IPS-15b (cell line): ENCODE measurements around the gene CA5B.
"Not testable (repeated sequence)": the region's sequence is repeated elsewhere in the genome, so short reads cannot be mapped to it uniquely, and the experiment has no call there.

Experiments used
- H3K27me3 ChIP-seq: one replicate; pipeline ENCODE4 v1.6.1; 2013; ENCODE audit warnings: low read length; ENCODE audit not compliant: control insufficient read depth, insufficient read depth
- H3K36me3 ChIP-seq: one replicate; pipeline ENCODE4 v1.6.1; 2013; ENCODE audit warnings: low read length; ENCODE audit not compliant: control insufficient read depth, insufficient read depth
- H3K4me1 ChIP-seq: one replicate; pipeline ENCODE4 v1.6.1; 2013; ENCODE audit warnings: mild to moderate bottlenecking, low read length; ENCODE audit not compliant: control insufficient read depth, insufficient read depth
- H3K4me3 ChIP-seq: one replicate; pipeline ENCODE4 v1.5.1; 2013; ENCODE audit warnings: low read depth, low read length
- H3K9ac ChIP-seq: one replicate; pipeline ENCODE4 v1.6.1; 2013; ENCODE audit warnings: low read depth, mild to moderate bottlenecking, low read length
- H3K9me3 ChIP-seq: one replicate; pipeline ENCODE4 v1.6.1; 2013; ENCODE audit warnings: mild to moderate bottlenecking, low read length; ENCODE audit not compliant: control insufficient read depth, insufficient read depth

CA5B gene

DNA sequence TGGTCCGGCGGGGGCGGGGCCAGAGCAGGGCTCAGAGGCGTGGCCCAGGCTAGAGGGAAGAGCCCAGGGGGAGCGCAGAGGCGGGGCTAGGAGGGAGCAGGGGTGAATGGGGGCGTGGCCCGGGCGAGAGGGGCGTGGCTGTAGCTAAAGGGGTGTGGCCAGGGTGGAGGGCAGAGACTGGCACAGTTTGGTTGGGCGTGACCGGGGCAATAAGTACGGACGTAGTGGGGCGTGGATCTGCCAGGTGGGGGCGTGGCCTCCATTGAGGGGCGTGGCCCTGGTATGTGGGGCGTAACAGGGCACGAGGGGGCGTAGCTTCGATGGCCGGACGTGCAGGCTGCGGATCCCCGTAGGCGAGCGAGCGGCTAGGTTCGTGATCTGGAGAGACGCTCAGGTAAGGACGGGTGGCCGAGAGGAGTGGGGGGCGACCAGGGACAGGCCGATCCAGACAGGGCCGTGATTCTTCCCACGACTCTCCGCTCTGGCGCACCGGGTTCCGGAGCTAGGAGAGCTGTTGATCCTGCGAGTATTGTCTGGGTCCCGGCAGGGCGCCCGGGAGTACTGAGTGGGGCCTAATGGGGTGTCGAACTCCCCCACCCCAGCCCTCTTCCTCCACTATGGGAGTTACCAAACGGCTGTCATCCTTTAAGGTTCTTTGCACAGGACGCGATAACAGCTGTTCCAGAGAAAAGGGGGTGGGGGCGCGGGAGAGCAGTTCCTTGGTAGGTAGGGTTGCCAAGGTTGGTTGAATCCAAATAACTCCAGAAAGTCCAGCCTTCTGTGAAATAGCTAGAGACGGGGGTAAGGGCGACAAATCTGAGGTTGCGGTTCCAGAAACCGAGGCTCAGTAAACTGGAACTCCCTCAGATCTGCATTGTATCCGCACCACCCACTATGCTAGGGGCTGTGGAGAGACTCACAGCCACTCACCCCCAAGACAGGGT, at the start of gene CA5B:
TSS of gene CA5B (plus strand) at position 312 of the 944 bp plus-strand sequence. CDS start 11,754 bp downstream, outside the sequence.
- peak within 1 kb of the TSS; percentile 87 for H3K4me3 ChIP-seq

DNA sequence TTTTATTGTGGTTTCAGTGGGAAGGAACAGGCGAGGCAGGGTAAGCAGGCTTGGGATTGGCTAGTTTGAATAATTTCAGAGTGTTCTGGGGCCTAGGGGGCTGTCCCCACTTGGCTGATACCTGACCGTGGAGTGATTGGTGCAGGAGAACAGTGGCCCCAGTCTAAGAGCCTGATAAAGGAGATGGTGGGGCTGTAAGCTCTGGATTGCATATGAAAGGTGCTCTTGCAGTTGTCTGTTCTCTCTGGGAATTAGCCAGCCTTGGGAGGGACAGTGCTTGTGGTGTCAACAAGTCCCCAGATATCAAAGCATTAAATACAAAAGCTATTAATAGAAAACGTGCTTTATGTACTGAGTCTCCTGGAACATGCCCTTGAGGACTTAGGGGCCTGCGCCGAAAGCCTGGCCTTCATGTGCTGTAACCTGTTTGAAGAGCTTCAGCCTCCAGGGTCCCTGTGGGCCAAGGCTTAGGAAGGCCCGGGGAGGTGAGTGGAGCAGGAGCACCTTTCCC, 43.1 kb upstream of the CA5B start:
- Histone ChIP-seq H3K4me3 (no peak overlapping the region), H3K27me3 (no peaks in the 10 kb centered on the region), H3K4me1 (no peaks in the 10 kb centered on the region), H3K9ac (no peak overlapping the region), H3K36me3 (no peaks in the 10 kb centered on the region), H3K9me3 (no peaks in the 10 kb centered on the region)

More for the DNA sequence above, at the start of gene CA5B:
- peak within 1 kb of the TSS; percentile 55 for H3K9ac ChIP-seq
- no peaks in the 10 kb centered on the region for H3K36me3 ChIP-seq
- H3K4me1 ChIP-seq = peaks cover 6% of the 10 kb centered on the region
- H3K27me3 ChIP-seq = peaks cover 17% of the 10 kb centered on the region
- H3K9me3 ChIP-seq = no peaks in the 10 kb centered on the region

DNA sequence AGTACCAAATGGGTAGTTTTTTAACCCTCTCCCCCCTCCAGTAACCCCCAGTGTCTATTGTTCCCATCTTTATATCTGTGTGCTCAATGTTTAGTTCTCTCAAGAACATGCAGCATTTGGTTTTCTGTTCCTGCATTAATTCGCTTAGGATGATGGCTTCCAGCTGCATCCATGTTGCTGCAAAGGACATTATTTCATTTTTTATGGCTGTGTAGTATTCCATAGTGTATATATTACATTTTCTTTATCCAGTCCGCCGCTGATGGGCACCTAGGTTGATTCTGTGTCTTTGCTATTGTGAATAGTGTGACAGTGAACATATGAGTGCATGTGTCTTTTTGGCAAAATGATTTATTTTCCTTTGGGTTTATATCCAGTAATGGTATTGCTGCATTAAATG, 41.6 kb upstream of the CA5B start:
- Histone ChIP-seq H3K4me3 (no peak overlapping the region), H3K4me1 (no peaks in the 10 kb centered on the region), H3K9me3 (no peaks in the 10 kb centered on the region), H3K27me3 (no peaks in the 10 kb centered on the region), H3K9ac (no peak overlapping the region), H3K36me3 (peaks cover 2% of the 10 kb centered on the region)

- Histone ChIP-seq H3K27me3 (no peaks in the 10 kb centered on the region), H3K4me1 (no peaks in the 10 kb centered on the region), H3K4me3 (no peak overlapping the region), H3K9ac (no peak overlapping the region), H3K36me3 (peaks cover 5% of the 10 kb centered on the region), H3K9me3 (no peaks in the 10 kb centered on the region)
These were observed 35.3 kb upstream of the CA5B start for GRCh38 chrX:15702488-15703371.

- H3K36me3 ChIP-seq, H3K27me3 ChIP-seq, H3K4me1 ChIP-seq, H3K9me3 ChIP-seq, H3K4me3 ChIP-seq, H3K9ac ChIP-seq: not testable (repeated sequence)
These were observed 34.3 kb upstream of the CA5B start for GRCh38 chrX:15703809-15704208.

DNA sequence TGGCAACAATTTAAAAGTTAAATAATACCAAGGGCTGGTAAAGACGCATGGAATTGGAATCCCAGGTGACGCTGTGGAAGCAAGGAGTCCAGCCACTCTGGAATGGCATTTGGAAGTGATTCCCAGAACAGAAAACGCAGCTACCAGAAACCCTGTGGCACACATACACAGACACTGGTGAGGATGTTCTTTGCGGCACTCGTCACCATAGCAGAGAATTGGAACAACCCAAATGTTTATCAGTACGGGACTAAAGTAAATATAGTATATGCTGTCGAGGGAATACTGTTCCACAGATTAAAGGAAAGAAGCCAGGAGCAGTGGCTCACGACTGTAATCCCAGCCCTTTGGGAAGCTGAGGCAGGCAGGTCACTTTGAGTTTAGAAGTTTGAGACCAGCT, 33.8 kb upstream of the CA5B start:
- not testable (repeated sequence) for H3K9me3 ChIP-seq, H3K36me3 ChIP-seq, H3K4me3 ChIP-seq, H3K9ac ChIP-seq, H3K4me1 ChIP-seq, H3K27me3 ChIP-seq

DNA sequence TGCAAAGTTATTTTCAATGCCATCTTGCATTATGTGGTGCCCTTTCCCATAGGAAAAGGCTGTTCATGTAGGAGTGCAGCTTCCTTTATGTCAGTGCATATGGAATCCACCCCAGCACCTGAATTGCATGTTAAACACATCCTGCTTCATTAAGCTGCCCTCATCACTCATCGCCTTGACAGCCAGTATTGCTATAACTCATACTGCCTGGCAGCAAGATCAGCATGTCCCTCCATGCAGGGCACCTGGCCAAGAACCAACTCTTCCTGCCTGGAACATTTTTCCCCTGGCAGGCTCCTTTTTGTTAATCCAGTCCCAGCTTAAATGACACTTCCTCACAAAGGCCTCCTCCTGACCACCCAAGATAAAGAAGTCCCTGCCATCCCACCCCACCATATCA, 23.5 kb upstream of the CA5B start:
- H3K27me3 ChIP-seq = no peaks in the 10 kb centered on the region
- no peaks in the 10 kb centered on the region for H3K36me3 ChIP-seq
- H3K9me3 ChIP-seq = no peaks in the 10 kb centered on the region
- H3K9ac ChIP-seq = no peak overlapping the region
- H3K4me3 ChIP-seq = no peak overlapping the region
- H3K4me1 ChIP-seq = peaks cover 9% of the 10 kb centered on the region

DNA sequence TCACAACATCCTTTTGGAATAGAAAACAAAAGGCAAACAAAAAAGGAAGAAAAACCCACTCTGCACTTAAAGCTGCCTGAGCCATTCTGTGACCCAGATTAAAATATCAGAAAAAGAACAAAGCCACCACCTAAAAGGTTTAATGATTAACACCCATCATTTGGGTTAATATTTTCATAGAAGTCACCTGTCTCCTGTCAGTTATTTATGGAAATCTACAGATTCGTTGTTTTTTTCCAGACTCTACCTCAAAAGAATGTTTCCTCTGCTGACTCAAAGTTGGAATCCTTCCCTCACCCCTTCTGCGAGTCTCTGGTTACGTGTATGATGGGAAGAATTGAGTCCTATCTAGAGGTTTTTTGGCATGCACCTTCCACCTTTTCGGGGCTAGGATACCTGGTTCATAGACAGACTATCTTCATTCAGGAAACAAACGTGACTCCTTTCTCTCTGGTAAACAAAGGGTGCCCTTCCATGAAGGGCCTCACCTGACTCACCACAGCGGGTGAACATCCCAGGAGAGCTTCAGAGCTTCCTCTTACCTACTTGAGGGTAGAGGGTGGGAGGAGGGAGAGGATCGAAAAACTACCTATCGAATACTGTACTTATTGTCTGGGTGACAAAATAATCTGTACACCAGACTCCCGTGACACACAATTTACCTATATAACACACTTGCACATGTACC, 19.6 kb upstream of the CA5B start:
- Histone ChIP-seq H3K27me3 (no peaks in the 10 kb centered on the region), H3K4me1 (peaks cover 9% of the 10 kb centered on the region), H3K9me3 (no peaks in the 10 kb centered on the region), H3K9ac (no peak overlapping the region), H3K36me3 (no peaks in the 10 kb centered on the region), H3K4me3 (no peak overlapping the region)

DNA sequence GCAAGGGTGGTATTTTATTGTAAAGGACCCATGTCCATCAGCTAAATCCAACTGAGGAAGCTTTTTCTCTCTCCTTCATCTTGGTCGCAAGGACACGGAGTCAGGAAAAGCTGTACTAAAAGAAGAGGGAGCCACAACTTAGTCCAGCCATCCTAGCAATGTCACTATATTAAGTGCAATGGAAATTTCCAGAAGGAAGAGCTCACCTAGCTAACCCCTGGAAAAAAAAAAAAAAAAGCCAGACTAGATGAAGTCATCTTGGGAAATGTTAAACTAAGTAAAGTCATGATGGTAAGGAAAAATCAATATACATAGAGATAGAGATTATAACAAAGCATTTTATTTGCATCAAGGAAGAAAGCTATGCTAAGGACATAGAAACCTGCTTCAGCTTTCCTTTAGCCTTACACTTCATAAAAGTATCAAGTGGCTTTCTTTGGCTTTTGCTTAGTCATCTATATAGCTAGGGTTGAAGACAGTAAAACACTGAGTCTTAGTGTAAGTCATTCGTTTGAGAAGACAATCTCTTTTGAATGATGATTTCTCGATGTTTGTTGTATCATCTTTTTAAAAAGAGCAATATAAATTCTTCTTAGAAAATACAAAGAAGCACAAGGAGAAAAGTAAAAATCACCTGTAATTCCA, 18.6 kb upstream of the CA5B start:
- H3K4me1 ChIP-seq = peaks cover 9% of the 10 kb centered on the region
- no peak overlapping the region for H3K9ac ChIP-seq
- no peak overlapping the region for H3K4me3 ChIP-seq

GRCh38 chrX:15721911-15722310, 16.2 kb upstream of the CA5B start:
- H3K36me3 ChIP-seq = no peaks in the 10 kb centered on the region
- H3K27me3 ChIP-seq = no peaks in the 10 kb centered on the region
- no peak overlapping the region for H3K4me3 ChIP-seq
- no peak overlapping the region for H3K9ac ChIP-seq
- H3K4me1 ChIP-seq = peaks cover 9% of the 10 kb centered on the region
- no peaks in the 10 kb centered on the region for H3K9me3 ChIP-seq

More for the DNA sequence above, 18.6 kb upstream of the CA5B start:
- Histone ChIP-seq H3K36me3 (no peaks in the 10 kb centered on the region), H3K9me3 (no peaks in the 10 kb centered on the region), H3K27me3 (no peaks in the 10 kb centered on the region)
